KBM-7 (cell line): ENCODE measurements around the gene FIGLA.

ENCODE experiments used
- DNase-seq: peaks from one replicate; pipeline ENCODE4 v3.0.0-alpha.2; 2015
- in situ Hi-C: fragments of 300-500 bp; cut with MboI; formaldehyde crosslinking; loops from 2 replicates; pipeline ENCODE4 v1.14.3; 2020; ENCODE audit warnings: low sequenced_read_pairs, low pct_unique_long_range_greater_than_20kb, mixed read lengths

FIGLA gene

GRCh38 chr2:70728128-70728527 lies 62.3 kb downstream of the FIGLA start:
- DNase-seq, result no peak
- in situ Hi-C loops, result no loop called here
